Endothelial cell of umbilical vein (primary cell): ENCODE measurements around the gene DIDO1. TPM values are rescaled to one million over a fixed set of nuclear protein-coding genes. Genes with fewer than 3 reads are reported as not detected.

Experiments used
- BruUV-seq: library from RNA; stranded (reverse); fragments of 400-500 nt; replicated peaks from 2 replicates; lab custom pipeline; 2021; lab: Mats Ljungman, UMichigan
- CTCF ChIA-PET: fragments of 300-600, 350-600 bp; sonication (Branson Sonifier 250); formaldehyde crosslinking; loops from one replicate; lab custom pipeline; 2021; ENCODE audit warnings: antibody characterized with exemption, inconsistent platforms; lab: Charles Lee
- POLR2A ChIA-PET: fragments of 300-600, 350-600 bp; sonication (Branson Sonifier 250); formaldehyde crosslinking; loops from one replicate; lab custom pipeline; 2021; ENCODE audit warnings: antibody characterized with exemption, inconsistent platforms; lab: Charles Lee
- DNase-seq: peaks from one replicate; pipeline ENCODE4 v3.0.0-alpha.2; 2011; ENCODE audit warnings: low read depth, low spot score
- FAIRE-seq: peaks from 2 replicates; lab custom pipeline; 2011; peaks lifted over from hg19 to GRCh38; lab: Jason Lieb, UNC
- H2AFZ ChIP-seq: 2 replicates; pipeline ENCODE4 v1.6.0; 2012; ENCODE audit warnings: low read depth, low read length, control low read depth, inconsistent platforms
- H3K27ac ChIP-seq: 2 replicates; pipeline ENCODE4 v1.5.1; 2011; ENCODE audit warnings: low read depth, mild to moderate bottlenecking, control low read depth, low read length, moderate library complexity; ENCODE audit not compliant: insufficient read depth
- H3K27me3 ChIP-seq, 2 experiments: 2 replicates each; pipeline versions ENCODE4 v1.6.0 to v1.6.1; 2011; ENCODE audit warnings: low read length in 2 of 2, mixed read lengths in 1 of 2; ENCODE audit not compliant: control insufficient read depth in 2 of 2, insufficient read depth in 2 of 2
- H3K36me3 ChIP-seq, 2 experiments: 2 replicates in 1 of 2; 3 replicates in 1 of 2; pipeline ENCODE4 v1.5.1; 2011; ENCODE audit warnings: low read length in 2 of 2, mild to moderate bottlenecking in 1 of 2, moderate library complexity in 1 of 2; ENCODE audit not compliant: control insufficient read depth in 2 of 2, insufficient read depth in 2 of 2; ENCODE audit errors: extremely low read depth in 1 of 2
- H3K4me1 ChIP-seq: 3 replicates; pipeline ENCODE4 v1.5.1; 2011; ENCODE audit warnings: mild to moderate bottlenecking, low read length; ENCODE audit not compliant: control insufficient read depth, insufficient read depth; ENCODE audit errors: extremely low read depth
- H3K4me2 ChIP-seq: 2 replicates; pipeline ENCODE4 v1.6.1; 2011; ENCODE audit warnings: low read length, control low read depth, mixed read lengths; ENCODE audit not compliant: insufficient read depth
- H3K4me3 ChIP-seq, 3 experiments: fragments of 200-600 bp in 1 of 3; sonication (generic), shearing (Covaris generic) in 1 of 3; replicated peaks in 1 of 3; 2 replicates each; pipeline ENCODE4 v1.5.1; 2011 to 2016; ENCODE audit warnings: control low read depth in 3 of 3, low read length in 3 of 3, mild to moderate bottlenecking in 2 of 3, inconsistent platforms in 1 of 3, low read depth in 1 of 3, moderate library complexity in 1 of 3; ENCODE audit not compliant: insufficient read depth in 1 of 3
- H3K79me2 ChIP-seq: 2 replicates; pipeline ENCODE4 v1.6.0; 2012; ENCODE audit warnings: low read length, inconsistent platforms; ENCODE audit not compliant: control insufficient read depth, insufficient read depth
- H3K9ac ChIP-seq: replicated peaks from 2 replicates; pipeline ENCODE3; 2011; ENCODE audit warnings: low read length, control low read depth; ENCODE audit not compliant: insufficient read depth; ENCODE audit errors: extremely low read depth
- H3K9me1 ChIP-seq: replicated peaks from 3 replicates; pipeline ENCODE4 v1.6.0; 2011; ENCODE audit warnings: mild to moderate bottlenecking, low read length; ENCODE audit not compliant: control insufficient read depth, insufficient read depth; ENCODE audit errors: extremely low read depth
- H3K9me3 ChIP-seq: replicated peaks from 2 replicates; pipeline ENCODE4 v1.5.1; 2012; ENCODE audit warnings: low read length, inconsistent platforms; ENCODE audit not compliant: control insufficient read depth, insufficient read depth
- H4K20me1 ChIP-seq: replicated peaks from 2 replicates; pipeline ENCODE3; 2011; ENCODE audit warnings: mild to moderate bottlenecking, low read length; ENCODE audit not compliant: control insufficient read depth, insufficient read depth; ENCODE audit errors: extremely low read depth
- EZH2 ChIP-seq: IDR thresholded peaks from 2 replicates; pipeline ENCODE4 v1.6.1; 2012; ENCODE audit warnings: borderline replicate concordance, low read depth, mild to moderate bottlenecking, moderate library complexity, low read length, inconsistent platforms; ENCODE audit not compliant: severe bottlenecking
- dilution Hi-C: fragments of 300-500 bp; cut with MboI; formaldehyde crosslinking; loops from one replicate; pipeline ENCODE4 v1.15.0; 2019; ENCODE audit warnings: low sequenced_read_pairs; ENCODE audit not compliant: extremely low pct_ligation_motif_present
- intact Hi-C: fragments of 100-400 bp; cut with micrococcal nuclease; formaldehyde crosslinking; loops from one replicate; pipeline ENCODE4 v1.10.0; 2022
- polyA plus RNA-seq, 4 experiments: library from polyadenylated mRNA; depleted of rRNA in 3 of 4; stranded (reverse) in 3 of 4; unstranded in 1 of 4; fragments of >200 nt; gene quantifications; 2 replicates each; pipeline versions ENCODE4 v1.2.1 to v1.2.3, GENCODE V29; 2011 to 2012; ENCODE audit warnings: missing spikeins in 1 of 4
- total RNA-seq: library from RNA; stranded (reverse); gene quantifications from 2 replicates; pipeline ENCODE4 v1.2.3, GENCODE V29; 2021
- TF ChIP-seq, protein P1 (sequence below), 2 donors: IDR thresholded peaks; 1 replicate in 1 of 2; 2 replicates in 1 of 2; pipeline ENCODE4 v1.5.1; 2011; ENCODE audit warnings: low read length in 2 of 2, mild to moderate bottlenecking in 2 of 2, moderate library complexity in 2 of 2, control low read depth in 1 of 2, inconsistent platforms in 1 of 2, low read depth in 1 of 2; ENCODE audit not compliant: insufficient read depth in 1 of 2; ENCODE audit errors: extremely low read depth in 1 of 2

DIDO1 gene
- total and polyA plus RNA-seq, 2 donors (not counting 3 experiments of a cell fraction or from before 2014, with no cell fraction given): 22.1 to 51.2 TPM

DNA sequence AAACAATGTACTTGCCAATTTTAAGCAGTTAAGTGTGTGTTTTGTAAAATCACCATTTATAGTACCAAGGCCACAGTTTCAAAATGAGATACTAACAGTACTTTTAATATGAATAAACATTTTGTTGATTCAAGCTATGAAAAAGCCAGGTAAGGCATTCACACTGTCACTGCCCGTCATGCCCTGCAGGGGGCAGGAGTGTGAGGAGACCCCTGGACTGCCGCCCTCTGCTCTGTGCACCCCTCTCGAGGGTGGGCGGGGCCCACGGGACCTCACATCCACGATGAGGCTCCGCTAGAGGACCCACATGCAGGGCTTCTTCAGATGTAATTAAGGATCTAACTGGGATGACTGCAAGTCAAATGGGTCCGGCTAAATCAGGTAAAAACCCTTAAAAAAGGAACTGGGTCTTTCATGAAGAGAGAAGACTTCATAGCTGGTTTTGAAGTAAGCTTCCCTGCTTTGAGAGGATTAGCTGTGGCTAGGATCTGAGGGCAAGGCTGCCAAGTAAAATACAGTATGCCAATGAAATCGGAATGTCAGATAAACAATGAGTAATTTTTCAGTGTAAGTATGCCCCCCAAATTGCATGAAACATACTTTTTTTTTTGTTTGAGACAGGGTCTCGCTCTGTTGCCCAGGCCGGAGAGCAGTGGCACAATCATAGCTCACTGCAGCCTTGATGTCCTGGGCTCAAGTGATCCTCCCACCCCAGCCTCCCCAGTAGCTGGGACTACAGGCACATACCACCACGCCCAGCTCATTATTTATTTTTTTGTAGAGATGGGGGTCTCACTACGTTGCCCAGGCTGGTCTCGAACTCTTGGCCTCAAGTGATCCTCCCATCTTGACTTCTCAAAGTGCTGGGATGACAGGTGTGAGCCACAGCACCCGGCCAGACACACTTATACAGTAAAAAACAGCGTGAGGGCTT is 18.7 kb downstream of the DIDO1 start:
- dilution Hi-C loops: no loop called here
- no peak overlapping the region for H3K27ac ChIP-seq
- H2AFZ ChIP-seq: no peak overlapping the region

More for the DNA sequence above, 18.7 kb downstream of the DIDO1 start:
- FAIRE-seq (no peak), DNase-seq (no peak)
- no peaks in the 10 kb centered on the region for H3K9me1 ChIP-seq
- no peaks in the 10 kb centered on the region for H3K27me3 ChIP-seq
- no peak overlapping the region for H3K4me2 ChIP-seq
- intact Hi-C loops: no loop called here
- no TSS peak for BruUV-seq
- H4K20me1 ChIP-seq: no peaks in the 10 kb centered on the region
- ChIA-PET POLR2A (interaction anchor here (0.5 kb wide), 1 partner anchor 36 kb away, joined by 3 read pairs; no protein-coding TSS in a partner anchor), CTCF (interaction anchor here (0.6 to 1.9 kb wide), 16 partner anchors 9 to 47 kb away, joined by 3 to 16 read pairs (median 3); partner anchors contain the start of gene GID8)
- no peaks in the 10 kb centered on the region for H3K4me1 ChIP-seq
- H3K36me3 ChIP-seq: peaks cover 50 to 64% of the 10 kb centered on the region in 2 experiments
- no peak overlapping the region for H3K9ac ChIP-seq
- no peaks in the 10 kb centered on the region for H3K9me3 ChIP-seq
- H3K4me3 ChIP-seq: no peak overlapping the region
- peaks cover 52% of the 10 kb centered on the region for H3K79me2 ChIP-seq
- TF ChIP-seq, protein P1, sequence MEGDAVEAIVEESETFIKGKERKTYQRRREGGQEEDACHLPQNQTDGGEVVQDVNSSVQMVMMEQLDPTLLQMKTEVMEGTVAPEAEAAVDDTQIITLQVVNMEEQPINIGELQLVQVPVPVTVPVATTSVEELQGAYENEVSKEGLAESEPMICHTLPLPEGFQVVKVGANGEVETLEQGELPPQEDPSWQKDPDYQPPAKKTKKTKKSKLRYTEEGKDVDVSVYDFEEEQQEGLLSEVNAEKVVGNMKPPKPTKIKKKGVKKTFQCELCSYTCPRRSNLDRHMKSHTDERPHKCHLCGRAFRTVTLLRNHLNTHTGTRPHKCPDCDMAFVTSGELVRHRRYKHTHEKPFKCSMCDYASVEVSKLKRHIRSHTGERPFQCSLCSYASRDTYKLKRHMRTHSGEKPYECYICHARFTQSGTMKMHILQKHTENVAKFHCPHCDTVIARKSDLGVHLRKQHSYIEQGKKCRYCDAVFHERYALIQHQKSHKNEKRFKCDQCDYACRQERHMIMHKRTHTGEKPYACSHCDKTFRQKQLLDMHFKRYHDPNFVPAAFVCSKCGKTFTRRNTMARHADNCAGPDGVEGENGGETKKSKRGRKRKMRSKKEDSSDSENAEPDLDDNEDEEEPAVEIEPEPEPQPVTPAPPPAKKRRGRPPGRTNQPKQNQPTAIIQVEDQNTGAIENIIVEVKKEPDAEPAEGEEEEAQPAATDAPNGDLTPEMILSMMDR (IDR thresholded peaks at IDR 0.05; ENCODE audit: extremely low read depth in 1 of 2, insufficient read depth in 1 of 2, low read depth in 1 of 2, low read length in 2 of 2): peak; percentile 42 to 59
- no peak for TF ChIP-seq EZH2
